ENCODE measurements around the gene SPAST.

DNA sequence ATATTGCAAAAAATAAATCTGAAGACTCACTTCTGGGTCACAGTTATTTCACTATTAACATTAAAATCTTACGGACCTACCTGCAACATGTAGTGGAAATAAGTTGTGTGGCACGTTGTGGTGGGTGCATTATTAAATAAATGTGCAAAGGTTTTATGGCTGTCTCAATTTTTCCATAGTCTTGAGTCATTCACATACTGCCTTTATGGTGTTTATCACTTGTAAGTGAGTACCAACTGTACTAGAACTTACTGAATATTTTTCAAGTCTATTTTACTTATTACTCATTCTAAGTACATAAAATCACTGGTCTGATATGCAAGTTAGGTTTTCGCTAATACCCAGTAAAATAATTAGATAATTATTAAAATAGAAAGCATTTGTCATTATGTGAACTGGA lies 54.7 kb downstream of the SPAST start:
- TF ChIP-seq, protein P1, sequence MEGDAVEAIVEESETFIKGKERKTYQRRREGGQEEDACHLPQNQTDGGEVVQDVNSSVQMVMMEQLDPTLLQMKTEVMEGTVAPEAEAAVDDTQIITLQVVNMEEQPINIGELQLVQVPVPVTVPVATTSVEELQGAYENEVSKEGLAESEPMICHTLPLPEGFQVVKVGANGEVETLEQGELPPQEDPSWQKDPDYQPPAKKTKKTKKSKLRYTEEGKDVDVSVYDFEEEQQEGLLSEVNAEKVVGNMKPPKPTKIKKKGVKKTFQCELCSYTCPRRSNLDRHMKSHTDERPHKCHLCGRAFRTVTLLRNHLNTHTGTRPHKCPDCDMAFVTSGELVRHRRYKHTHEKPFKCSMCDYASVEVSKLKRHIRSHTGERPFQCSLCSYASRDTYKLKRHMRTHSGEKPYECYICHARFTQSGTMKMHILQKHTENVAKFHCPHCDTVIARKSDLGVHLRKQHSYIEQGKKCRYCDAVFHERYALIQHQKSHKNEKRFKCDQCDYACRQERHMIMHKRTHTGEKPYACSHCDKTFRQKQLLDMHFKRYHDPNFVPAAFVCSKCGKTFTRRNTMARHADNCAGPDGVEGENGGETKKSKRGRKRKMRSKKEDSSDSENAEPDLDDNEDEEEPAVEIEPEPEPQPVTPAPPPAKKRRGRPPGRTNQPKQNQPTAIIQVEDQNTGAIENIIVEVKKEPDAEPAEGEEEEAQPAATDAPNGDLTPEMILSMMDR (conservative IDR thresholded peaks at IDR 0.05; ENCODE audit: low read depth, low read length) = no peak
- no peak for TF ChIP-seq EZH2phosphoT487 (IDR thresholded peaks at IDR 0.05; ENCODE audit: borderline replicate concordance, low read length)
- TF ChIP-seq EZH2 (IDR thresholded peaks at IDR 0.05; ENCODE audit: low read length, unreplicated experiment) = no peak
